NCI-H460 (cell line): ENCODE measurements around the gene EAPP. TPM values are rescaled to one million over a fixed set of nuclear protein-coding genes. Genes with fewer than 3 reads are reported as not detected.
"Not testable (repeated sequence)": the region's sequence is repeated elsewhere in the genome, so short reads cannot be mapped to it uniquely, and the experiment has no call there.

Experiments used
- DNase-seq: peaks from one replicate; pipeline ENCODE4 v3.0.0-alpha.2; 2016; ENCODE audit warnings: low read depth; ENCODE audit errors: extremely low read depth
- total RNA-seq: library from RNA; depleted of rRNA; stranded (reverse); fragments of >200 nt; shearing (Covaris generic); gene quantifications from 2 replicates; pipeline ENCODE4 v1.2.3, GENCODE V29; 2014

EAPP gene
- total RNA-seq, 1 experiment from 2014 or later: 47.5 TPM

- no peak for DNase-seq
Observed at GRCh38 chr14:34538871-34539406, 562 bp downstream of the EAPP start.

GRCh38 chr14:34538096-34538495, 1.4 kb downstream of the EAPP start:
- not testable (repeated sequence) for DNase-seq

GRCh38 chr14:34537677-34538009, 1.9 kb downstream of the EAPP start:
- DNase-seq: no peak

GRCh38 chr14:34536951-34537676, 2.4 kb downstream of the EAPP start:
- DNase-seq: no peak

GRCh38 chr14:34527591-34527990, 11.9 kb downstream of the EAPP start:
- no peak for DNase-seq

- DNase-seq: not testable (repeated sequence)
Observed at GRCh38 chr14:34524216-34524615, 15.3 kb downstream of the EAPP start.

GRCh38 chr14:34522496-34522895, 17.0 kb downstream of the EAPP start:
- no peak for DNase-seq

GRCh38 chr14:34521071-34521470, 18.4 kb downstream of the EAPP start:
- not testable (repeated sequence) for DNase-seq

GRCh38 chr14:34520304-34520970, 19.1 kb downstream of the EAPP start:
- DNase-seq: not testable (repeated sequence)

- DNase-seq: no peak
Observed at GRCh38 chr14:34507884-34508283, 31.6 kb downstream of the EAPP start.

- DNase-seq: no peak
Observed at GRCh38 chr14:34507459-34507858, 32.0 kb downstream of the EAPP start.

- DNase-seq: not testable (repeated sequence)
Observed at GRCh38 chr14:34505124-34505491, 34.4 kb downstream of the EAPP start.

GRCh38 chr14:34504027-34504426, 35.5 kb downstream of the EAPP start:
- not testable (repeated sequence) for DNase-seq

GRCh38 chr14:34502545-34503225, 36.8 kb downstream of the EAPP start:
- no peak for DNase-seq

- no peak for DNase-seq
Observed at GRCh38 chr14:34502001-34502400, 37.5 kb downstream of the EAPP start.

GRCh38 chr14:34501004-34501580, 38.4 kb downstream of the EAPP start:
- no peak for DNase-seq

GRCh38 chr14:34498684-34499412, 40.7 kb downstream of the EAPP start:
- DNase-seq: peak; percentile 72

GRCh38 chr14:34496679-34497513, 42.6 kb downstream of the EAPP start:
- peak; percentile 98 for DNase-seq

GRCh38 chr14:34496007-34496678, 43.4 kb downstream of the EAPP start:
- DNase-seq: no peak
